ENCODE measurements around the gene LPP. TPM values are rescaled to one million over a fixed set of nuclear protein-coding genes. Genes with fewer than 3 reads are reported as not detected.

LPP gene
- total and polyA plus RNA-seq, 9 of the 15 experiments (the other 6 are each of a cell fraction or from before 2014, with no cell fraction given) = 0.07 to 0.18 TPM; not detected in 7

DNA sequence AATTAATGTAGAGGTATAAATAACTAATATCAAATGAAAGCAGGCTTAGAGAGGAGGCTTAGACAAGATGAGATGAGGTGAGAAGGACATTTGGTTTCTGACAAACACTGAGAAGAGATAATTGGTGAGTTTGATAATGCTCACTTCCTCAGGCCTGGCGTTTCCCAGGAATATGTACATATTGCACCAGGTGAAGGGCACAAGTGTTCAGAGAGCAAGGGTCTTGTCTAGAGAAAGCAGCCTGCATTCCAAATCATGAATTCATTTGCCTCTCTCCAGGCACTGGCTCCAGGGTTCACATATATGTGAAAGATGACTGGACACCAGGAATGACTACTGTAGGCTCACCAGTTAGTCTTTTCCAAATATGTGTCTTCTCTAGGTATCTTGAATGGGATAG lies 48.0 kb upstream of the LPP start (continued):
- TF ChIP-seq, protein P1, sequence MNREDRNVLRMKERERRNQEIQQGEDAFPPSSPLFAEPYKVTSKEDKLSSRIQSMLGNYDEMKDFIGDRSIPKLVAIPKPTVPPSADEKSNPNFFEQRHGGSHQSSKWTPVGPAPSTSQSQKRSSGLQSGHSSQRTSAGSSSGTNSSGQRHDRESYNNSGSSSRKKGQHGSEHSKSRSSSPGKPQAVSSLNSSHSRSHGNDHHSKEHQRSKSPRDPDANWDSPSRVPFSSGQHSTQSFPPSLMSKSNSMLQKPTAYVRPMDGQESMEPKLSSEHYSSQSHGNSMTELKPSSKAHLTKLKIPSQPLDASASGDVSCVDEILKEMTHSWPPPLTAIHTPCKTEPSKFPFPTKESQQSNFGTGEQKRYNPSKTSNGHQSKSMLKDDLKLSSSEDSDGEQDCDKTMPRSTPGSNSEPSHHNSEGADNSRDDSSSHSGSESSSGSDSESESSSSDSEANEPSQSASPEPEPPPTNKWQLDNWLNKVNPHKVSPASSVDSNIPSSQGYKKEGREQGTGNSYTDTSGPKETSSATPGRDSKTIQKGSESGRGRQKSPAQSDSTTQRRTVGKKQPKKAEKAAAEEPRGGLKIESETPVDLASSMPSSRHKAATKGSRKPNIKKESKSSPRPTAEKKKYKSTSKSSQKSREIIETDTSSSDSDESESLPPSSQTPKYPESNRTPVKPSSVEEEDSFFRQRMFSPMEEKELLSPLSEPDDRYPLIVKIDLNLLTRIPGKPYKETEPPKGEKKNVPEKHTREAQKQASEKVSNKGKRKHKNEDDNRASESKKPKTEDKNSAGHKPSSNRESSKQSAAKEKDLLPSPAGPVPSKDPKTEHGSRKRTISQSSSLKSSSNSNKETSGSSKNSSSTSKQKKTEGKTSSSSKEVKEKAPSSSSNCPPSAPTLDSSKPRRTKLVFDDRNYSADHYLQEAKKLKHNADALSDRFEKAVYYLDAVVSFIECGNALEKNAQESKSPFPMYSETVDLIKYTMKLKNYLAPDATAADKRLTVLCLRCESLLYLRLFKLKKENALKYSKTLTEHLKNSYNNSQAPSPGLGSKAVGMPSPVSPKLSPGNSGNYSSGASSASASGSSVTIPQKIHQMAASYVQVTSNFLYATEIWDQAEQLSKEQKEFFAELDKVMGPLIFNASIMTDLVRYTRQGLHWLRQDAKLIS (CRISPR knock-in tag; IDR thresholded peaks at IDR 0.05) = no peak
- no peak for TF ChIP-seq MCM2 (IDR thresholded peaks at IDR 0.05; ENCODE audit: low read depth)

DNA sequence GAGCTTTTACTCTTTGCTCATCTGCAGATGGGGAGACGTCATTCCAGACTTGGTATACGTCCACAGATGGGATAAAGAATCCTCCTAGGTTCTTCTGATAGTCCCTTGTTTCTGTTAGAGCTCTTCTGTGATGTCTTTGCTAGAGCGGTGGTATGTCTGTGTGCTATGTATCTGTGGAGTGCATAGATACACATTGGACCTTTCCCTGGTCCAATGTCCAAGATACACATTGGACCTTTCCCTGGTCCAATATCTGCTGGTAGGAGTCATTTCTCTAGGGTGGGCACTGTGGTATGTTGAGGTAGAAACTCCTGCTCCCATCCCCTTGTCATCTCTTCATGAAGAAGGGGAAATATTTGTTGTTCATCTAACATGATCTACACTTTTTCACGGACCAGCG lies 47.5 kb upstream of the LPP start:
- Histone ChIP-seq H3K4me2 (ENCODE audit: insufficient read depth, low read length) (no peak overlapping the region), H3K9me1 (ENCODE audit: control insufficient read depth, insufficient read depth, low read length) (no peaks in the 10 kb centered on the region), H3K9ac (ENCODE audit: insufficient read depth in 1 of 2, low read depth in 2 of 2, low read length in 2 of 2) (no peak overlapping the region), H3K27me3 (ENCODE audit: control insufficient read depth in 2 of 2, insufficient read depth in 2 of 2, low read length in 2 of 2) (peaks cover 0 to 3% of the 10 kb centered on the region in 2 experiments; a peak in 1 of 5 replicates), H3K4me1 (replicated peaks in 1 of 2; ENCODE audit: control insufficient read depth in 2 of 2, insufficient read depth in 2 of 2, low read length in 2 of 2) (no peaks in the 10 kb centered on the region), H3K79me2 (ENCODE audit: control insufficient read depth, insufficient read depth, low read length) (no peaks in the 10 kb centered on the region), H4K20me1 (replicated peaks; ENCODE audit: control insufficient read depth, insufficient read depth, low read length) (no peaks in the 10 kb centered on the region), H3K9me3 (replicated peaks; ENCODE audit: control insufficient read depth, insufficient read depth, low read depth, low read length) (no peaks in the 10 kb centered on the region), H3K4me3 (no peak overlapping the region), H2AFZ (ENCODE audit: low read depth, low read length) (no peak overlapping the region), H3K27ac (ENCODE audit: extremely low read depth, low read depth, low read length) (no peak overlapping the region), H3K36me3 (ENCODE audit: control insufficient read depth, insufficient read depth, low read length) (no peaks in the 10 kb centered on the region)
- ChIA-PET POLR2A (no interaction called here), CTCF (ENCODE audit: low intra/inter-chr PET ratio) (no interaction called here)
- DNase-seq (ENCODE audit: extremely low read depth in 1 of 4, low spot score in 3 of 4) (no peak), ATAC-seq (no peak), FAIRE-seq (no peak)
- in situ Hi-C loops (cut with MboI) = no loop called here
- 0% methylated on average over 5 of the region's 5 CpGs for WGBS (ENCODE audit: insufficient coverage, low coverage, missing lambda C conversion rate)
- intact Hi-C loops (cut with micrococcal nuclease) = no loop called here
- BruUV-seq (replicated peaks) = no TSS peak
- TF ChIP-seq, protein P2, sequence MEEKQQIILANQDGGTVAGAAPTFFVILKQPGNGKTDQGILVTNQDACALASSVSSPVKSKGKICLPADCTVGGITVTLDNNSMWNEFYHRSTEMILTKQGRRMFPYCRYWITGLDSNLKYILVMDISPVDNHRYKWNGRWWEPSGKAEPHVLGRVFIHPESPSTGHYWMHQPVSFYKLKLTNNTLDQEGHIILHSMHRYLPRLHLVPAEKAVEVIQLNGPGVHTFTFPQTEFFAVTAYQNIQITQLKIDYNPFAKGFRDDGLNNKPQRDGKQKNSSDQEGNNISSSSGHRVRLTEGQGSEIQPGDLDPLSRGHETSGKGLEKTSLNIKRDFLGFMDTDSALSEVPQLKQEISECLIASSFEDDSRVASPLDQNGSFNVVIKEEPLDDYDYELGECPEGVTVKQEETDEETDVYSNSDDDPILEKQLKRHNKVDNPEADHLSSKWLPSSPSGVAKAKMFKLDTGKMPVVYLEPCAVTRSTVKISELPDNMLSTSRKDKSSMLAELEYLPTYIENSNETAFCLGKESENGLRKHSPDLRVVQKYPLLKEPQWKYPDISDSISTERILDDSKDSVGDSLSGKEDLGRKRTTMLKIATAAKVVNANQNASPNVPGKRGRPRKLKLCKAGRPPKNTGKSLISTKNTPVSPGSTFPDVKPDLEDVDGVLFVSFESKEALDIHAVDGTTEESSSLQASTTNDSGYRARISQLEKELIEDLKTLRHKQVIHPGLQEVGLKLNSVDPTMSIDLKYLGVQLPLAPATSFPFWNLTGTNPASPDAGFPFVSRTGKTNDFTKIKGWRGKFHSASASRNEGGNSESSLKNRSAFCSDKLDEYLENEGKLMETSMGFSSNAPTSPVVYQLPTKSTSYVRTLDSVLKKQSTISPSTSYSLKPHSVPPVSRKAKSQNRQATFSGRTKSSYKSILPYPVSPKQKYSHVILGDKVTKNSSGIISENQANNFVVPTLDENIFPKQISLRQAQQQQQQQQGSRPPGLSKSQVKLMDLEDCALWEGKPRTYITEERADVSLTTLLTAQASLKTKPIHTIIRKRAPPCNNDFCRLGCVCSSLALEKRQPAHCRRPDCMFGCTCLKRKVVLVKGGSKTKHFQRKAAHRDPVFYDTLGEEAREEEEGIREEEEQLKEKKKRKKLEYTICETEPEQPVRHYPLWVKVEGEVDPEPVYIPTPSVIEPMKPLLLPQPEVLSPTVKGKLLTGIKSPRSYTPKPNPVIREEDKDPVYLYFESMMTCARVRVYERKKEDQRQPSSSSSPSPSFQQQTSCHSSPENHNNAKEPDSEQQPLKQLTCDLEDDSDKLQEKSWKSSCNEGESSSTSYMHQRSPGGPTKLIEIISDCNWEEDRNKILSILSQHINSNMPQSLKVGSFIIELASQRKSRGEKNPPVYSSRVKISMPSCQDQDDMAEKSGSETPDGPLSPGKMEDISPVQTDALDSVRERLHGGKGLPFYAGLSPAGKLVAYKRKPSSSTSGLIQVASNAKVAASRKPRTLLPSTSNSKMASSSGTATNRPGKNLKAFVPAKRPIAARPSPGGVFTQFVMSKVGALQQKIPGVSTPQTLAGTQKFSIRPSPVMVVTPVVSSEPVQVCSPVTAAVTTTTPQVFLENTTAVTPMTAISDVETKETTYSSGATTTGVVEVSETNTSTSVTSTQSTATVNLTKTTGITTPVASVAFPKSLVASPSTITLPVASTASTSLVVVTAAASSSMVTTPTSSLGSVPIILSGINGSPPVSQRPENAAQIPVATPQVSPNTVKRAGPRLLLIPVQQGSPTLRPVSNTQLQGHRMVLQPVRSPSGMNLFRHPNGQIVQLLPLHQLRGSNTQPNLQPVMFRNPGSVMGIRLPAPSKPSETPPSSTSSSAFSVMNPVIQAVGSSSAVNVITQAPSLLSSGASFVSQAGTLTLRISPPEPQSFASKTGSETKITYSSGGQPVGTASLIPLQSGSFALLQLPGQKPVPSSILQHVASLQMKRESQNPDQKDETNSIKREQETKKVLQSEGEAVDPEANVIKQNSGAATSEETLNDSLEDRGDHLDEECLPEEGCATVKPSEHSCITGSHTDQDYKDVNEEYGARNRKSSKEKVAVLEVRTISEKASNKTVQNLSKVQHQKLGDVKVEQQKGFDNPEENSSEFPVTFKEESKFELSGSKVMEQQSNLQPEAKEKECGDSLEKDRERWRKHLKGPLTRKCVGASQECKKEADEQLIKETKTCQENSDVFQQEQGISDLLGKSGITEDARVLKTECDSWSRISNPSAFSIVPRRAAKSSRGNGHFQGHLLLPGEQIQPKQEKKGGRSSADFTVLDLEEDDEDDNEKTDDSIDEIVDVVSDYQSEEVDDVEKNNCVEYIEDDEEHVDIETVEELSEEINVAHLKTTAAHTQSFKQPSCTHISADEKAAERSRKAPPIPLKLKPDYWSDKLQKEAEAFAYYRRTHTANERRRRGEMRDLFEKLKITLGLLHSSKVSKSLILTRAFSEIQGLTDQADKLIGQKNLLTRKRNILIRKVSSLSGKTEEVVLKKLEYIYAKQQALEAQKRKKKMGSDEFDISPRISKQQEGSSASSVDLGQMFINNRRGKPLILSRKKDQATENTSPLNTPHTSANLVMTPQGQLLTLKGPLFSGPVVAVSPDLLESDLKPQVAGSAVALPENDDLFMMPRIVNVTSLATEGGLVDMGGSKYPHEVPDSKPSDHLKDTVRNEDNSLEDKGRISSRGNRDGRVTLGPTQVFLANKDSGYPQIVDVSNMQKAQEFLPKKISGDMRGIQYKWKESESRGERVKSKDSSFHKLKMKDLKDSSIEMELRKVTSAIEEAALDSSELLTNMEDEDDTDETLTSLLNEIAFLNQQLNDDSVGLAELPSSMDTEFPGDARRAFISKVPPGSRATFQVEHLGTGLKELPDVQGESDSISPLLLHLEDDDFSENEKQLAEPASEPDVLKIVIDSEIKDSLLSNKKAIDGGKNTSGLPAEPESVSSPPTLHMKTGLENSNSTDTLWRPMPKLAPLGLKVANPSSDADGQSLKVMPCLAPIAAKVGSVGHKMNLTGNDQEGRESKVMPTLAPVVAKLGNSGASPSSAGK (IDR thresholded peaks at IDR 0.05) = no peak
- TF ChIP-seq ZNF766 (CRISPR knock-in tag; conservative IDR thresholded peaks at IDR 0.05) (no peak), EP400 (IDR thresholded peaks at IDR 0.05) (no peak)
- TF ChIP-seq, protein P3, sequence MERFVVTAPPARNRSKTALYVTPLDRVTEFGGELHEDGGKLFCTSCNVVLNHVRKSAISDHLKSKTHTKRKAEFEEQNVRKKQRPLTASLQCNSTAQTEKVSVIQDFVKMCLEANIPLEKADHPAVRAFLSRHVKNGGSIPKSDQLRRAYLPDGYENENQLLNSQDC (CRISPR knock-in tag; IDR thresholded peaks at IDR 0.05) = no peak

All from K562 (cell line).